HUES48 (cell line): ENCODE data around the gene GLRB.

ENCODE experiments used
- H3K27ac ChIP-seq: one replicate; pipeline ENCODE4 v1.7.0; 2013; ENCODE audit warnings: low read depth, low read length, inconsistent platforms
- H3K27me3 ChIP-seq: 2 replicates; pipeline ENCODE4 v1.6.1; 2013; ENCODE audit warnings: mild to moderate bottlenecking, low read length; ENCODE audit not compliant: control insufficient read depth, insufficient read depth
- H3K36me3 ChIP-seq: 2 replicates; pipeline ENCODE4 v1.6.1; 2013; ENCODE audit warnings: low read length; ENCODE audit not compliant: control insufficient read depth, insufficient read depth
- H3K4me1 ChIP-seq: 2 replicates; pipeline ENCODE4 v1.6.1; 2013; ENCODE audit warnings: mild to moderate bottlenecking, low read length; ENCODE audit not compliant: control insufficient read depth, insufficient read depth
- H3K4me3 ChIP-seq: 2 replicates; pipeline ENCODE4 v1.5.1; 2013; ENCODE audit warnings: mild to moderate bottlenecking, low read depth, low read length
- H3K9ac ChIP-seq: 2 replicates; pipeline ENCODE4 v1.6.1; 2013; ENCODE audit warnings: mild to moderate bottlenecking, low read depth, low read length, moderate library complexity
- H3K9me3 ChIP-seq: 2 replicates; pipeline ENCODE4 v1.6.1; 2013; ENCODE audit warnings: low read length; ENCODE audit not compliant: control insufficient read depth, insufficient read depth

GLRB gene

DNA sequence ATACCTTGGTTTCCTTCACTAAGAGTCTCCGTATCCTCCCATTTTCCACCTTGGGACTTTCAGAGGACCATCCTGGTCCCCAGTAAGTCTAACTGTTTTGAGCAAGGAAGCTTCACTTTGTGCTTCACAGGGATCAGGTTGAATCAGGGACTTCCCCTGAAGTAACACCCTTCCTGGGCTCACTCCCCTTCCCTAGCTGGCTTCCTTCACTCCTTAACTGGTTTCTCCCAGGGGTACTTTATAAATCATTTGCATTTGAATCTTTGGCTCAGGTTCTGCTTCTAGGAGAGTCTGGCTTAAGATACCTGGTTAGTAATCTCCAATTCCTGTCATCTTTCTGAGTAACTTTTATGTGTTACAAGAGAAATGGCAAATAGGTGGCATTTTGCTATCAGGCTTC is 120.1 kb downstream of the GLRB start:
- no peaks in the 10 kb centered on the region for H3K9me3 ChIP-seq
- no peak overlapping the region for H3K4me3 ChIP-seq

DNA sequence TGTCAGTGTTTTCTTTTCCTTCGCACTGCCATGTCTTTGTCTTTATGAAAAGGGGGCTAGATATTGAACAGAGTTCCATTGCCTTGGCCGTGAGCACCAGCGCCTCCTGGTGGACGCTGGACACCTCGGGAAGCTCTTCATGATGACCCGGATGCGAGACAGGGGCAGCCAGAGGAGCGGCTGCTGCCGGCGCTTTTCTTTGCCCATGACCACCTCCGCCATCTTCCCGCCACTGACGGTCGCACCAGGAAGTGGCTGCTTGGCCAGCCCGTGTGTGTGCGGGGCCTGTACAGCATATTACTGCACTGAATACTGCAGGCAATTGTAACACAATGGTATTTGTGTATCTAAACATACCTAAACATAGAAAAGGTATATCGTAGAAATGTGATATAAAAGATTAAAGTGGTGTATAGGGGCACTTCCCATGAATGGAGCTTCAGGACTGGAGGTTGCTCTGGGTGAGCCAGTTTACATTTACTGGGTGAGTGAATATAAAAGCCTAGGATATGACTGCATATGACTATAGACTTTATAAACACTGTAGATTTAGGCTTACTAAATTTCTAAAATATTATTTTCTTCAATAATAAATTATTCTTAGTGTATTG is 128.8 kb downstream of the GLRB start:
- Histone ChIP-seq H3K9me3 (no peaks in the 10 kb centered on the region; the same call in 1 of the 2 replicates), H3K4me1 (no peaks in the 10 kb centered on the region), H3K27me3 (no peaks in the 10 kb centered on the region), H3K27ac (no peak overlapping the region), H3K4me3 (no peak overlapping the region), H3K36me3 (no peaks in the 10 kb centered on the region), H3K9ac (no peak overlapping the region)

More for the DNA sequence above, 120.1 kb downstream of the GLRB start:
- H3K27ac ChIP-seq, result no peak overlapping the region
- H3K36me3 ChIP-seq, result no peaks in the 10 kb centered on the region
- no peak overlapping the region for H3K9ac ChIP-seq
- H3K27me3 ChIP-seq, result no peaks in the 10 kb centered on the region
- peaks cover 9% of the 10 kb centered on the region for H3K4me1 ChIP-seq

DNA sequence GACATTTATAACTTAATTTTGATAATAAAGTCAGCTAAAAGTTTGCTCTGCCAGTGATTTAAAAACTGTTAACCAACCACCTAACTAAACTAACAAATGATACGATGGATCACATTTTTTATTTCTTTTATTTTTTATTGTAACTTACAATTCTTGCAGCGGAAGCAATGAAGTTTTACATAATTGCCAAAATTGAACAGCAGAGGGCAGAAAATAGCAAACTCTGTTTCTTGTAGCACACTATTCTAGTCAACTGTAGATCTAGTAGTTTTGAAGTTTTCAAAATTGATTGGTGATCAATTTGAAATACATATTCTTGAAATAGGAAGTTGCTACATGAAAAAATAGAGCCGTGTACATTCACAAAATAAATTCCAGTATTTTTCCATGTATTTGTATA is 141.8 kb downstream of the GLRB start:
- peaks cover 3% of the 10 kb centered on the region; the same call in 1 of the 2 replicates for H3K4me1 ChIP-seq
- no peaks in the 10 kb centered on the region for H3K9me3 ChIP-seq
- no peak overlapping the region for H3K27ac ChIP-seq
- no peak overlapping the region for H3K4me3 ChIP-seq
- no peaks in the 10 kb centered on the region for H3K36me3 ChIP-seq
- no peak overlapping the region for H3K9ac ChIP-seq
- peaks cover 47% of the 10 kb centered on the region for H3K27me3 ChIP-seq

DNA sequence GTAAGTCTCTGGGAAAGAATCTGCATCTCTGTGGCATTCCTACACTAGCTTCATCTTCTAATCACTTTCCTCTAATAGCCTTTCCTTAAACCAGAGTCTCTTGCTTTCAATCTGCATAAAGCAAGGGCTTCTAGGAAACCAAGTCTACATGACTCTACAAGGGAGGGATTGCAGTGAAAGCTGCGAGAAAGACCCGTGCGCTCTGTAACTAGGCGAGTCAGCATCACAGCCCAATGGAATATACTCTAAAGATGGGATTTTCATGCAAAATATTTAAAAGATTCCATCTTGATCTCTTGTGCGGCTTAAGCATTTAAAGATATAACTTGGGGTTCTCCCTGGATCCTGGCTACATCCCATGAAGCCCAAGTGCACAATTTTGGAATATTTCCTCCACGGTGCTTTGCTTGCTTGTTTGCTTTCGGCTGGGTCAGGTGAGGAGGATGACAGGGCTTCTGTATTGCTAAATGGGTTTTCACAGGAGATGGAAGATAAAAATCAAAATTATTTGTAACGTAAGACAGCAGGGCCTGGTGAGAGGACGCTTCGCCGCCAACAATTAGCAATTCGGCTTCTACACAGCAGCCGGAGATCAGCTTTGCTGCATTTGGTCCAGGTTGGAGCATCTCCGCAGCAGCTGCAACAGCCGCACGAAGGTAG is 143.9 kb downstream of the GLRB start:
- peaks cover 3% of the 10 kb centered on the region; the same call in 1 of the 2 replicates for H3K4me1 ChIP-seq
- peaks cover 67% of the 10 kb centered on the region for H3K27me3 ChIP-seq
- H3K9me3 ChIP-seq, result no peaks in the 10 kb centered on the region
- no peak overlapping the region for H3K9ac ChIP-seq
- no peak overlapping the region for H3K27ac ChIP-seq
- H3K36me3 ChIP-seq, result no peaks in the 10 kb centered on the region
- peak overlapping the region; percentile 48; the same call in 1 of the 2 replicates for H3K4me3 ChIP-seq

DNA sequence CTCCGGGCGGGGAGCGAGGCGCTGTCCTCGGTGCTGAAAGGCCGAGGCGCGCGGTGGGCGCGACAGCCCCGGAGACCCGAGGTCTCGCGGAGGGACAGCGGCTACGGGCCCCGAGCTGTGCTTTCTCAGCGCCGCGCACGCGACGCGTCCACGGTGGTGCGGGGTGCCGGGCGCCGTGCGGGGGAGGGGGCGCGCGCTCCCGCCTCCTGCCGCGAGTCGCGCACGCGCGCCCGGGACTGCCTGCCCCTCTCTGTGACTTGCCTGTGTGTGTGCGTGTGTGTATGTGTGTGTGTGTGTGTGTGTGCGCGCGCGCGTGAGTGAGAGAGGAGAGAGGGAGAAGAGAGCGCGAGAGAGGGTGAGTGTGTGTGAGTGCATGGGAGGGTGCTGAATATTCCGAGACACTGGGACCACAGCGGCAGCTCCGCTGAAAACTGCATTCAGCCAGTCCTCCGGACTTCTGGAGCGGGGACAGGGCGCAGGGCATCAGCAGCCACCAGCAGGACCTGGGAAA is 144.5 kb downstream of the GLRB start, which contains the start of gene GRIA2:
Gene GRIA2, plus strand, starts transcription at position 358 of the 511 bp plus-strand sequence. CDS start 315 bp downstream, outside the sequence.
- Histone ChIP-seq H3K4me1 (peaks cover 3% of the 10 kb centered on the region; the same call in 1 of the 2 replicates), H3K9ac (no peak within 1 kb of the TSS), H3K9me3 (no peaks in the 10 kb centered on the region), H3K27ac (no peak within 1 kb of the TSS), H3K36me3 (no peaks in the 10 kb centered on the region), H3K4me3 (peak within 1 kb of the TSS; percentile 69), H3K27me3 (peaks cover 72% of the 10 kb centered on the region)

DNA sequence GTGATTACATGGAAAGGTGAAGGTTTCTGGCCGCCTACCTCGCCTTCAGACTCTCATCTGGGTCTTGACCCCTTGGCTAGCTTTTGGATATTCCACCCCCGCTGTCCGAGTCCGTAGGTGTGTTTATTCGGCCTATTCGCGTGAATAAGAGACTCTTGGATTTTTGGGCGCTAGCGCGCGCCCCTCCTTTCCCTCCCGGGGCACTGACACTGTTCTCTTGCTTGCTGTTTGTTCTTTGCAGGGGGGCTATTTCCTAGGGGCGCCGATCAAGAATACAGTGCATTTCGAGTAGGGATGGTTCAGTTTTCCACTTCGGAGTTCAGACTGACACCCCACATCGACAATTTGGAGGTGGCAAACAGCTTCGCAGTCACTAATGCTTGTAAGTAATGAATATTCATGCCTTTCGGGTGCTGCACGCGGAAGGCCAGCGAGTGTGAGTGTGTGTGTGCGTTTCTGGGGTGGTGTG is 145.5 kb downstream of the GLRB start:
- peak overlapping the region; percentile 69 for H3K4me3 ChIP-seq
- no peaks in the 10 kb centered on the region for H3K9me3 ChIP-seq
- H3K4me1 ChIP-seq, result peaks cover 3% of the 10 kb centered on the region; the same call in 1 of the 2 replicates
- no peak overlapping the region for H3K9ac ChIP-seq
- H3K27ac ChIP-seq, result no peak overlapping the region
- H3K27me3 ChIP-seq, result peaks cover 72% of the 10 kb centered on the region
- H3K36me3 ChIP-seq, result no peaks in the 10 kb centered on the region
